ENCODE data around the gene IDUA.

The IDUA gene

DNA sequence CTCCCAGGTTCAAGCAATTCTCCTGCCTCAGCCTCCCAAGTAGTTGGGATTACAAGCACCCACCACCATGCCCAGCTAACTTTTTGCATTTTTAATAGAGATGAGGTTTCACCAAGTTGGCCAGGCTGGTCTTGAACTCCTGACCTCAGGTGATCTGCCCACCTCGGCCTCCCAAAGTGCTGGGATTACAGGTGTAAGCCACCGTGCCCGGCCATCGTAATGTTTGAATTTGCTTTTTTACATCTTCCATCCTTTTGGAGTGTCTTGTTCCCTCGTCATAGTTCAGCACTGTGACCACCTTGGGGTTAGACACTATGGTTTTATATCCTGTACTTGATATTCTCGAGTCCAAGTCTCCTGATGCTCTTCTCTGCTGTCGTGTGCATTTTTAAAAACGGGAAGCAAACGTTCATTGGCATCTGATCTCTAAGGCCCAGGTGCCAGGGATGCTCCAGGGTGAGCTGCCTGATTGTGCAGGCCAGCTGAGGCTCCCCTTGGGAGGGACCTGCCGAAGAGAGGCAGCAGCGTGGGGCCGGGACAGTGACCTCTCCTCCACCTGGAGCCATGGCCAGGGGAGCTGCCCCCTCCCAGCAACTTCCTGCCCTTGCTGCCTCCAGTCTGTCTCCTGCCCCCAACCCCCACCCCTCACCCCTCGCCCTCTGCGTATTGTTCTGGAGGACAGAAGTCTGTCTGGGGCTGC is 30.2 kb upstream of the IDUA start:
- no peak for DNase-seq (ENCODE audit: low read depth)

DNA sequence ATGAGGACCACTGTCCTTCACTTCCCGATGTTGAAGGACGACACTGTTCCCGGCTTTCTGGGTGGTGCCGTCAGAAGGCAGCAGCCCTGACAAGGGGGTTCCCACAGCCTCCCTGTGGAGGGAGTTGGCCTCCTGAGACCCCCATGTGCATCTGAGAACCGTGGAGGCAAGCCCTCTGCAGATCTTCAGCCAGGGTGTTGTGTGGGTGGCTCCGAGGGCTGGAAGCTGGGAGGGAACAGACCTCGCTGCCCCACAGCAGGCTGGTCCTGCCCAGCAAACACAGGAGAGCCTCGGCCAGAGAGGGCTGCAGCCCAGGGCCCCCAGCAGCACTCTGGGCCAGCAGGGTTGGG is 29.6 kb upstream of the IDUA start:
- DNase-seq (ENCODE audit: low read depth): no peak

DNA sequence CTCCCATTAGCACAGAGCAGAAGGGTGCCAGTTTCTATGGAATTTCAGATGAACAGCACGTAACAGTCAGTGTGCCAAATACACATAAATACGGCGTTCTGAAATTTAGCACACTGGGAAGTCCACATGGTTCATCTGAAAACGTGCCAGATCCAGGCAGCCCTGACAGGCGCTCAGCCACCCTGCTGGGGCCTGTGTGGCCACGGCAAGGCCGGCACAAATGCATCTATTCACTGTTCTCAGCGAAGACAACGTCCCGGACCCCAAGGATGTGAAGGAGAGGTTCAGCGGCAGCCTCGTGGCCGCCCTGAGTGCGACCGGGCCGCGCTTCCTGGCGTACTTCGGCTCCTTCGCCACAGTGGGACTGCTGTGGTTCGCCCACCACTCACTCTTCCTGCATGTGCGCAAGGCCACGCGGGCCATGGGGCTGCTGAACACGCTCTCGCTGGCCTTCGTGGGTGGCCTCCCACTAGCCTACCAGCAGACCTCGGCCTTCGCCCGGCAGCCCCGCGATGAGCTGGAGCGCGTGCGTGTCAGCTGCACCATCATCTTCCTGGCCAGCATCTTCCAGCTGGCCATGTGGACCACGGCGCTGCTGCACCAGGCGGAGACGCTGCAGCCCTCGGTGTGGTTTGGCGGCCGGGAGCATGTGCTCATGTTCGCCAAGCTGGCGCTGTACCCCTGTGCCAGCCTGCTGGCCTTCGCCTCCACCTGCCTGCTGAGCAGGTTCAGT is 29.1 kb upstream of the IDUA start:
- no peak for DNase-seq (ENCODE audit: low read depth)

DNA sequence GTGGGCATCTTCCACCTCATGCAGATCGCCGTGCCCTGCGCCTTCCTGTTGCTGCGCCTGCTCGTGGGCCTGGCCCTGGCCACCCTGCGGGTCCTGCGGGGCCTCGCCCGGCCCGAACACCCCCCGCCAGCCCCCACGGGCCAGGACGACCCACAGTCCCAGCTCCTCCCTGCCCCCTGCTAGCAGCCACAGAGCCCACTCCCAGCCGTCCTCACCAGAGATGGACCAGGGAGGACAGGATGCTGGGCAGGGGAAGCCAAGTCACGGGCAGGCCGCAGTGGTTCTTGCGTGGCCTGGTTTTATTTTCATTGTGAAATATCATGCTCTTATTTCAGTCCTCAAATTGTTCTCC is 28.6 kb upstream of the IDUA start:
- DNase-seq (ENCODE audit: low read depth): no peak

DNA sequence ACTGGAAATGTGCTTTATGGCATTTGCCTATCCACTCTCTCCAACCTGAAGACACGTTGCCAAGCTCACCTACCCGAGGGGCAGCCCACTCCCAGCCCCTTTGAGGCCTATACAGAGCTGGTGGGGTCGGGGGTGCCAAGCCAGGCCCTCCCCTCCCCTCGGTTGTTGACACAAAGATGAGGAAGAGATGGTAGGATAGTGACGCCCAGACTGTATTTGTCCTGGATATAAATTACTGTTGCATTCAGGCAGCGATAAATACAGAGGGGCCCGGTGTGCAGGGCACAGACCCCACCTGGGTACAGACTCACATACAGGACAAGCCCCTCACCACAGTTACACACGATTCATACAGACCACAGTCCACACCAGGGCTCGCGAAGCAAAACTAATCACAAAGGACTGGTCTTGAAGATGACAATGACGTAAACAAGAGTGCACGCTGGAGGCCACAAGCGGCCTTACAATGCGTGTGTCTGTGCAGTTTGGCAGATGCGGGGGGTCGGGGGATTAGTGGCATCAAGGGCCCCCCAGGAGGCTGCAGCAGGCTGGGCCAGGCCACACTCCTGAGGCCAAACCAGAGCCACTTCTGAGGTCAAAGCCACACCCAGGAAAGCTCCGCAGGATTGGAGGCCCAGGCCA is 28.0 kb upstream of the IDUA start:
- DNase-seq (ENCODE audit: low read depth): no peak

DNA sequence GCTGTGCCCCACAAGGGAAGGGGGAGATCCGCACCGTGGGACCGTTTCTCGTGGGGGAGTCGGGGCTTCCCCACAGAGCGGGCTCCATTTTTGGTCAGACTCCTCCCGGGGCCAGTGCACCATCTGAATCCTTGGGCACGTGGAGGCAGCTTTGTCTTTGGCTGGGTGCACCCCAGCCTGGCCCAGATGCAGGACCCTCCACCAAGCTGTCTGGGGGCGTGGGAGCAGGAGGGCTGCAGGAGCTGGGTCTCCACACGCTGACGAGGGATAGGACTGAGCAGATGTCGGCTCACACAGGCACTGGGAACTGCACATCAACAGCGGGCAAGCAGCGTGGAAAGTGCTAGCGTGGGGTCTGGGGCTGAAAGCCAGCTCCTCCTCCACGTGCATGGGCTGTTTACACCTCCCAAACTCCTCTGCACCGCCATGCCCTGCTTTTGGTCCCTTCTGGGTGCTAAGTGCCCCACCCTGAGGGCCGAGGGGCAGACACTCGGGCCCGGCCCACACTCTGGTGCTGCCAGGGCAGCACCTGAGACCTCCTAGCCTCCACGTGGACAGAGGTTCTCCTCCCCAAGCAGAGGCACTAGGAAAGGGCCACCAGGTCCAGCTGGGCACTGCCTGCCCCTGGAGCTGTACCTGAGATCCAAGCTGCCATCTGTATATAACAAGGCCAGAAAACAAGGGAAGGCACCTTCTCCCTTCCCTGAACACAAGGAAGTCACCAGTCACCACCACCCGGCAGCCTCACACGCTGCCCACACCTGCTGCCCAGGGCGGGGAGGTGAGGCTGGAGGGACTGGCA is 27.3 kb upstream of the IDUA start:
- DNase-seq (ENCODE audit: low read depth): no peak

GRCh38 chr4:960140-960635 is 26.7 kb upstream of the IDUA start:
- DNase-seq (ENCODE audit: low read depth): no peak

DNA sequence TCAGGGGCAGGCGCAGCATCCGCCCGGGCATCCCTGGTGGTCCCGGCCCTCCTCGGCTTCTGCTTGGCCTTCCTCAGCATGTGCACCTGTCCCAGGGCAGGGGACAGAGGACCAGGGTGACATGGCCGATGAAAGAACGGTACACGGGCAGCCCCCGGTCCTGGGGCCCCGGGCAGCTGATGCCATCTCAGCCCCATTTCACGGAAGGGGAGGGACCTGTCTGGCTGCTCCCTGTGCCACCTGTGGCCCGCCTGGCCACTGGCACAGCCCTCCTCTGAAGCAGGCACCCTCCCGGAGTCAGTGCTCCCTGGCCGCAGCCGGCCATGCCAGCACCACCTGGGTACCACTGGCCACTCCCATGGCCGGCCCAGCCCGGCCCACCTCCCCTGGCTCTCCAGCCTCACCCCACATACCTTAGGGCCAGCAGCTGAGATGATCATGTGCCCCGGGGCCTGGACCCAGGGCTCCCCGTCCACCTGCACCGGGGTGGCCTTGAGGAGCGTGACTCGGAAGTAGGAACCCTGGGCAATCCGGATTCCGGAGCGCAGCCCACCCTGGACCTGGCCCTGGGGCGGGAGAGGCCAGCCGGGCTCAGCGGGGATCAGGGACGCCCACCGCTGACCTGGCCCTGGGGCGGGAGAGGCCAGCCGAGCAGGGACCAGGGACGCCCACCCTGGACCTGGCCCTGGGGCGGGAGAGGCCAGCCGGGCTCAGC is 26.1 kb upstream of the IDUA start:
- no peak for DNase-seq (ENCODE audit: low read depth)

DNA sequence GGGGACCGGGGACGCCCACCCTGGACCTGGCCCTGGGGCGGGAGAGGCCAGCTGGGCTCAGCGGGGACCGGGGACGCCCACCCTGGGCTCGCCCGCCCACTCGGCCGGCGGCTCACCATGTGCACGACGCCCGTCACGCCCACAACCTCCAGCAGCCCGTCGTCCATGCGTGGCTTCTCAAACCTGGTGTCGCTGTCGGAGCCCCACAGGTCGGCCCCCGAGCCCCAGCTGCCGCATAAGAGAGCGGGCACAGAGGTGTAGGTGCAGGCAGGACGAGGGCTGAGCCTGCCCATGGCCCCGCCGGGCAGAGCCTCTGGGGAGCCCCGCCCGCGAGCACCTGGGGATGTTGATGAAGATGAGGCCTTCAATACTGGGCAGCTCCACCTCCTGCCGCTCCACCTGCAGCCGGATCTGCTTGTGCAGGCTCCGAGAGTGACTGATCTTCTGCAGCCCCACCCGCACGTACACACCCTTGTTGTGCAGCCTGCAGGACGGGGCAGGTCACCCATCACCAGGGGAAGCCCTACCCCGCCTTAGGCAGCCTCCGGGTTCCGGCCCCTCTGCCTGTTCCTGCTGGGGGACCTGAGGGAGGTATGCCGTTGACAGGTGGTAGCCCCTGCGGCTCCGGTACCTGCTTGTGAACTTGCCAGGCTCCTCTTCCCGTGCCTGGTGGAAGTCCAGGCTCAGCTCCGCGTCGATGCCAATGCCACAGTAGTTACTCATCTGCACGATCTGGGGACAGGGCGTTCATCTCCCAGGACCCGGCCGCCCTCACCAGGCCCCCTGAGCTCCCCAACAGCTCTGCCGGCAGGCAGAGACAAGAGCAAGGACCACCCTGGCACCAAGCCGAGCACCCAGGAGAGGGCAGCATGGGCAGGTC is 25.3 kb upstream of the IDUA start:
- no peak for DNase-seq (ENCODE audit: low read depth)

DNA sequence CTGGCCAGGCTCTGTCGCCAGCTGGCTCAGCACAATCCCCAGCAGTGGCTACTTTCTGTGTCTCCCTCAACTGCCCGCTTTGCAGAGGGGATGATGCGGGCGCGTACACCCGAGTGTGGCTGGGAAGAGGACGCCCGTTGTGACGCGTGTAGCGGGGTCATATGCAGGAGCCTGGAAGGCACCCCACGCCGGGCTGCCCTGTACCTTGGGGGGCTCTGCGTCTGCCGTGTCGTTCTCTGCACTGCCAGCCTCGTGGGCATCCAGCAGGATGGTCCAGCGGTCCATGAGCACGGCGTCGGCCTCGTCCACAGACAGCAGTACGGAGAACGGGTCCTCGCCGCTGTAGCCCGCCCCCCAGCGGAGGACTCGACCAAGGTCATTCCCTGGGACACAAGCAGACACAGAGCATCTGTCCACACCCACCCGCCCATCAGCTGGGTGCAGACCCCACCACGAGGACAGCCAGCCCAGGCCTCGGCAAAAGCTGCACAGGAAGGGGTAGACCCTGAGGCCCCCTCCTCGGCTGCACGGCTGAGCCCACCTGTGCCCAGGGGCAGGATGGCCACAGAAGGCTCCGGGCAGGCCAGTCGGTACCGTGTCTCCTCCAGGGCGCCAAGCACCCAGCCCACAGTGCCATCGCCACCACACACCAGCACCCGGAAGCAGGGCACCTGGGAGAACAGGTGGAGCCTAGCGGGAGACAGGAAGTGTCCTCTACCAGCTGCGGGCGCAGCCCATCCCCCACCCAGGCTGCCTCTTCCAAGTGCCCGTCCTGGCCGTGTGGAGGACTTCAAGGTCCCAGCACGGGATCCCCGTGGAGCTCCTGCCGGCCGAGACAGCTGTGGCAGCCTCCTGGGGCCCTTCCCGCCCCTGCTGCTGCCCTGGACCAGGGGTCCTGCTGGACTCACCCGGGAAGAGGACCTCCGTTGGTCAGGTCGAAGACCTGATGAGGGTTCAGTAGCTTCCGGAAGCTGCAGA is 24.3 kb upstream of the IDUA start:
- no peak for DNase-seq (ENCODE audit: low read depth)

- no peak for DNase-seq (ENCODE audit: low read depth)
These were observed 23.3 kb upstream of the IDUA start for GRCh38 chr4:963276-964225.

DNA sequence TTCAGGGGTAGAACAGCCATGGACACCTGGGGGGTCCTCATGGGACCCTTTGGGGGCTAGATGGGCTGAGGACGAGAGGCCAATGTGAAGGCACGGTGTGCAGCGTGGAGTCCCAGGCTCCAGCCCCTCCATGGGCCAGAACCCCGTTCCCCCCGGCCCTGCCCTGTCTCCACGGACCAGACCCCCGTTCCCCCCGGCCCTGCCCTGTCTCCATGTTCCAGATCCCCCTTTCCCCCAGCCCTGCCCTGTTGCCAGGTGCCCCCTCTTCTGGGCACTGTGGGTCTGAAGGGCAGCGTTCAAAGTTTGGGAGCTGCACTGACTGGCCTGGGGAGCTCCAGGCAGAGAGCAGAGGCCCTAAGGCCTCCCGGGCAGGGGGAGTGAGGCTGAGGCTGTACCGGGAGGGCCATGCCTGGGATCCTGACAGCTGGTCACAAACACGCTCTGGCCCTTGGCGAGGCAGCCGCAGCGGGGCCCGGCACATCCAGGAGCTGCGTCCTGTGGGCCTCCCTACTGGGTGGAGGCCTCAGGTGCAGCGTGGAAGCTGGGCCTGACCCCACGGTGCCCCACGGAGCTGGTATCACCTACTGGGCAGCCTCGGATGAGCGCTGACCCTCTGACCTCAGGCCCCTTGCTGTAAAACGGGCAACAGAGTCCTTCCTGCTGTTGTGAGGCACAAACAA is 22.4 kb upstream of the IDUA start:
- no peak for DNase-seq (ENCODE audit: low read depth)

GRCh38 chr4:965048-965765 is 21.6 kb upstream of the IDUA start:
- no peak for DNase-seq (ENCODE audit: low read depth)

DNA sequence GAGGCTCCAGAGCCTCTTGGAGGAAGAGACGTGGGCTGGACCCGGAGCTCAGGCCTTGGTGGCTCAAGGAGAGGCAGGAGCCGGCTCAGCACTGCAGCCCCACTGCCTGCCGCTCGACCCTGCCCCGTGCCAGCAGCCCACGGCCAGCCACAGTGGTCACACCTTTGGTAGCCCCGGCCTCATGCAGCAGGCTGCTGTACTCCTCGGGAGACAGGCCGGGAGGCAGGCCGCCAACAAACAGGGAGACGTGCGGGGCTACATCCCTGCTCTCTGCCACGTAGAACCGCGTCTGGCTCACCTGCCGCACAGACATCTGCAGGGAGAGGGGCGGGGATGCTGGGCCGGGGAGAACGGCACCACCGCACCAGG is 21.1 kb upstream of the IDUA start:
- DNase-seq (ENCODE audit: low read depth): no peak

GRCh38 chr4:966266-967112 is 20.4 kb upstream of the IDUA start:
- DNase-seq (ENCODE audit: low read depth): no peak
